Stomach (tissue), 4 donors: ENCODE data around the gene CMTM2.
"Not testable (repeated sequence)": the region's sequence is repeated elsewhere in the genome, so short reads cannot be mapped to it uniquely, and the experiment has no call there.

ENCODE experiments used
- EP300 ChIP-seq: sonication (generic); formaldehyde crosslinking; IDR thresholded peaks from one replicate; pipeline ENCODE4 v1.6.1; 2017; ENCODE audit warnings: antibody characterized with exemption
- POLR2AphosphoS5 ChIP-seq, 3 donors: sonication (generic); formaldehyde crosslinking; IDR thresholded peaks; one replicate each; pipeline ENCODE4 v1.6.1; 2016; ENCODE audit warnings: antibody characterized with exemption in 3 of 3
- TF ChIP-seq, protein P1 (sequence below), 7 experiments: fragments of 450-650 bp in 4 of 7; fragments of 200-600 bp in 3 of 7; sonication (generic) in 3 of 7; IDR thresholded peaks; one replicate each; pipeline ENCODE4 v1.5.1; 2016 to 2019; ENCODE audit warnings: antibody characterized with exemption in 7 of 7, control low read depth in 2 of 7, mild to moderate bottlenecking in 1 of 7

DNA sequence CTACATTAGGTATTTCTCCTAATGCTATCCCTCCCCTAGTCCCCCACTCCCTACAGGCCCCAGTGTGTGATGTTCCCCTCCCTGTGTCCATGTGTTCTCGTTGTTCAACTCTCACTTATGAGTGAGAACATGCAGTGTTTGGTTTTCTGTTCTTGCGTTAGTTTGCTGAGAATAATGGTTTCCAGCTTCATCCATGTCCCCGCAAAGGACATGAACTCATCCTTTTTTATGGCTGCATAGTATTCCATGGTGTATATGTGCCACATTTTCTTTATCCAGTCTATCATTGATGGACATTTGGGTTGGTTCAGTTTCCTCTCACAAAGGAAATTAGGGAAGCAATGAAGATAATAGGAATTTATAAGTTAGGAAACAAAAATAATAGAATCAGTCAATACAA, 12.0 kb upstream of the CMTM2 start:
- TF ChIP-seq, protein P1, sequence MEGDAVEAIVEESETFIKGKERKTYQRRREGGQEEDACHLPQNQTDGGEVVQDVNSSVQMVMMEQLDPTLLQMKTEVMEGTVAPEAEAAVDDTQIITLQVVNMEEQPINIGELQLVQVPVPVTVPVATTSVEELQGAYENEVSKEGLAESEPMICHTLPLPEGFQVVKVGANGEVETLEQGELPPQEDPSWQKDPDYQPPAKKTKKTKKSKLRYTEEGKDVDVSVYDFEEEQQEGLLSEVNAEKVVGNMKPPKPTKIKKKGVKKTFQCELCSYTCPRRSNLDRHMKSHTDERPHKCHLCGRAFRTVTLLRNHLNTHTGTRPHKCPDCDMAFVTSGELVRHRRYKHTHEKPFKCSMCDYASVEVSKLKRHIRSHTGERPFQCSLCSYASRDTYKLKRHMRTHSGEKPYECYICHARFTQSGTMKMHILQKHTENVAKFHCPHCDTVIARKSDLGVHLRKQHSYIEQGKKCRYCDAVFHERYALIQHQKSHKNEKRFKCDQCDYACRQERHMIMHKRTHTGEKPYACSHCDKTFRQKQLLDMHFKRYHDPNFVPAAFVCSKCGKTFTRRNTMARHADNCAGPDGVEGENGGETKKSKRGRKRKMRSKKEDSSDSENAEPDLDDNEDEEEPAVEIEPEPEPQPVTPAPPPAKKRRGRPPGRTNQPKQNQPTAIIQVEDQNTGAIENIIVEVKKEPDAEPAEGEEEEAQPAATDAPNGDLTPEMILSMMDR (IDR thresholded peaks at IDR 0.05): not testable (repeated sequence)
- not testable (repeated sequence) for TF ChIP-seq EP300; POLR2AphosphoS5 (IDR thresholded peaks at IDR 0.05)
